Neural progenitor cell (in vitro differentiated cells): ENCODE data around the gene SPATA19.

Experiments
- EZH2 ChIP-seq: fragments of 200-600 bp; sonication (generic); IDR thresholded peaks from 2 replicates; pipeline ENCODE4 v1.6.1; 2017; ENCODE audit warnings: antibody characterized with exemption, mild to moderate bottlenecking, moderate library complexity
- TF ChIP-seq, protein P1 (sequence below): fragments of 200-600 bp; sonication (generic); IDR thresholded peaks from 2 replicates; pipeline ENCODE4 v1.5.1; 2017; ENCODE audit warnings: antibody characterized with exemption, mild to moderate bottlenecking

DNA sequence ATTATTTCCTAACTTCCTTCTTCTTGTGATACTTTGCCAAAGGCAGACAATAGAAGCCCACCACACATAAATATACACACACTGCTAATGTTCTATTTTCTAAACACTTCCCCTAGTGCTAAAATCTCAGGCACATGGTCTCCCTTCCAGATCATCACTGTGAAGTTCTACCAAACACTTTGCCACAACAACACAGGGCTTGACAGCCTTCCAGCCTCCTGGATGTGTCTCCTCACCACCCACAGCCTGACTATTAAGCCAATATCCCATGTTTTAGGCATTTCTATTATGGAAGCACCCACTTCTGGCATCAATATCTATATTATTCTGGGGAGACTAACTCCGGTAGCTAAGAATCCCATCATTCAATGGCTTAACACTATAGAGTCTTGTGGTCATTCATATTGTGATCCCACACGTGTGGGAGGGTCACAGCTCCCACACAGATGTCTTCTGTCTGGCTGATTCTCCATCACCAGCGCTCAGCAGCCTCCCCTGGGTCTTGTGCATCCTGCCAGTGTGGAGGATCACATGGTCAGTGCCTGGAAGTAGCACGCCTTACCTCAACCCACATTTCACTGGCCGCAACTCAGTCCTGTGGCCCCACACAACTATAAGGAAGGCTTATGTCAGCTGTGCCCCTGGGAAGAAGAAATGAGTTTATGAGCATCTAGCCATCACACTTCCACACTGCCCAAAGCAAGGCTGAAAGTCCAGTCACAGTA, 29.0 kb downstream of the SPATA19 start:
- no peak for TF ChIP-seq EZH2
- TF ChIP-seq, protein P1, sequence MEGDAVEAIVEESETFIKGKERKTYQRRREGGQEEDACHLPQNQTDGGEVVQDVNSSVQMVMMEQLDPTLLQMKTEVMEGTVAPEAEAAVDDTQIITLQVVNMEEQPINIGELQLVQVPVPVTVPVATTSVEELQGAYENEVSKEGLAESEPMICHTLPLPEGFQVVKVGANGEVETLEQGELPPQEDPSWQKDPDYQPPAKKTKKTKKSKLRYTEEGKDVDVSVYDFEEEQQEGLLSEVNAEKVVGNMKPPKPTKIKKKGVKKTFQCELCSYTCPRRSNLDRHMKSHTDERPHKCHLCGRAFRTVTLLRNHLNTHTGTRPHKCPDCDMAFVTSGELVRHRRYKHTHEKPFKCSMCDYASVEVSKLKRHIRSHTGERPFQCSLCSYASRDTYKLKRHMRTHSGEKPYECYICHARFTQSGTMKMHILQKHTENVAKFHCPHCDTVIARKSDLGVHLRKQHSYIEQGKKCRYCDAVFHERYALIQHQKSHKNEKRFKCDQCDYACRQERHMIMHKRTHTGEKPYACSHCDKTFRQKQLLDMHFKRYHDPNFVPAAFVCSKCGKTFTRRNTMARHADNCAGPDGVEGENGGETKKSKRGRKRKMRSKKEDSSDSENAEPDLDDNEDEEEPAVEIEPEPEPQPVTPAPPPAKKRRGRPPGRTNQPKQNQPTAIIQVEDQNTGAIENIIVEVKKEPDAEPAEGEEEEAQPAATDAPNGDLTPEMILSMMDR = no peak
